ENCODE data around the gene PRXL2B.

DNA sequence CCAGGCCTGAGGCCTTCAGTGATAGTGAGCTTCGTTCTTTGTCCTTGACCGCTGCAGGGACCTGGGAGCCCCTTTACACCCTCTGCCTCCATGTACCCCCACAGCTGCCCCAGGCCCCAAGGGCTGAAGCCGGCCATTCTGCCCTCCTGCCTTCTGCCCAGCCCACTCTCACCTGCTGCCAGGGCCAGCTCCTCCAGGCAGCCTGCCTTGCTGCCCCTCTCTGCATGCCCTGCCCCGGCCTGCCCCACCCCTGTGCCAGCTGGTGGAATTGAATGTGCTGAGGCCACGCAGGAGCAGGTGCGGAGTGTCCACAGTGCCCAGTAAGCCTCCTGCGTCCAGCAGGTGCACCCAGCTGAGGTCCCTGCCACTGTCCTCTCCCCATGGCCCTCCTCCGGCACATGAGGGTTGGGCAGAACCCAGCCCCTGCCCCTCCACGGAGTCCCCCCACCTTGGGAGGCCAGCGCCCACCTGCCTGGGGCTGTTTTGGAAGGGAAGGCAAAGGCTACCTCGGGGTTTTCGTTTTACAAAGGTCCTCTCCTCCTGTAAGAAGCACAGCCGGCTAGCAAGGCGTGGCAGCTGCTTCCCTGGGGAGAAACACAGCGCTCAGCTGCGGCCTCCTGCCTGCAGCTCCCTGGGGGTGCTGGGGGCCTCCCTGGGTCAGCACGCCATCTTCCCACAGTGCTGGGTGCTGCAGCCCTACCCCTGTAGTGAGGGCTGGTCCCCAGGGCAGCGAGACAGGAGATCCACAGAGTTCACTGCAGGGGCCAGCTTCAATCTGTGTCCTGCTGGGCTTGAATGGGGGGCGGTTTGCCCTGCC is 25.3 kb downstream of the PRXL2B start:
- TF ChIP-seq POLR2A (IDR thresholded peaks at IDR 0.05) (no peak), CTCF (IDR thresholded peaks at IDR 0.05) (no peak)
